A673 (cell line): Measurements from ENCODE around the gene GNPTAB. TPM values are rescaled to one million over a fixed set of nuclear protein-coding genes. Genes with fewer than 3 reads are reported as not detected.

Experiments used
- BruUV-seq: library from RNA; stranded (reverse); fragments of 400-500 nt; replicated peaks from 2 replicates; lab custom pipeline; 2021; lab: Mats Ljungman, UMichigan
- CTCF ChIA-PET: fragments of 300-600 bp; sonication (Branson Sonifier 250); formaldehyde crosslinking; loops from one replicate; lab custom pipeline; 2022; ENCODE audit warnings: antibody characterized with exemption; lab: Charles Lee
- POLR2A ChIA-PET: fragments of 300-600 bp; sonication (Branson Sonifier 250); formaldehyde crosslinking; loops from one replicate; lab custom pipeline; 2022; ENCODE audit warnings: antibody characterized with exemption; ENCODE audit not compliant: low non-redundant PET; lab: Charles Lee
- DNase-seq: peaks from one replicate; pipeline ENCODE4 v3.0.0-alpha.2; 2015; ENCODE audit warnings: low spot score
- H3K27ac ChIP-seq: fragments of 200-600 bp; sonication (generic); 2 replicates; pipeline ENCODE4 v1.5.1; 2016; ENCODE audit warnings: mixed run types, low read depth, mild to moderate bottlenecking, mixed read lengths, antibody characterized with exemption, low read length; ENCODE audit not compliant: poor library complexity, severe bottlenecking
- H3K27me3 ChIP-seq: fragments of 200-600 bp; sonication (generic); replicated peaks from 2 replicates; pipeline ENCODE4 v1.6.1; 2017; ENCODE audit warnings: mixed run types, low read depth, mild to moderate bottlenecking, mixed read lengths, antibody characterized with exemption, low read length; ENCODE audit not compliant: insufficient read depth, poor library complexity
- H3K36me3 ChIP-seq: fragments of 200-600 bp; sonication (generic); 2 replicates; pipeline ENCODE4 v1.6.1; 2016; ENCODE audit warnings: mixed run types, mild to moderate bottlenecking, mixed read lengths, antibody characterized with exemption, low read length; ENCODE audit not compliant: insufficient read depth, poor library complexity, severe bottlenecking
- H3K4me1 ChIP-seq: fragments of 200-600 bp; sonication (generic); 2 replicates; pipeline ENCODE4 v1.6.1; 2017; ENCODE audit warnings: mixed run types, mild to moderate bottlenecking, mixed read lengths, antibody characterized with exemption, low read length; ENCODE audit not compliant: insufficient read depth, poor library complexity, severe bottlenecking
- H3K4me3 ChIP-seq: fragments of 200-600 bp; sonication (generic); 2 replicates; pipeline ENCODE4 v1.5.1; 2016; ENCODE audit warnings: low read depth, mixed run types, mild to moderate bottlenecking, mixed read lengths, low read length; ENCODE audit not compliant: poor library complexity, severe bottlenecking
- H3K9me3 ChIP-seq: fragments of 200-600 bp; sonication (generic); 2 replicates; pipeline ENCODE4 v1.6.1; 2016; ENCODE audit warnings: mixed run types, low read depth, mild to moderate bottlenecking, mixed read lengths, antibody characterized with exemption, low read length; ENCODE audit not compliant: poor library complexity, severe bottlenecking
- CTCF ChIP-seq: fragments of 300-800, 200-600 bp; sonication (generic); conservative IDR thresholded peaks from 2 replicates; pipeline ENCODE4 v1.5.1; 2017; ENCODE audit warnings: low read depth, mild to moderate bottlenecking, antibody characterized with exemption, low read length, moderate library complexity, mixed read lengths
- EZH2 ChIP-seq: fragments of 200-600 bp; sonication (generic); IDR thresholded peaks from 2 replicates; pipeline ENCODE4 v1.6.1; 2017; ENCODE audit warnings: borderline replicate concordance, low read depth, mild to moderate bottlenecking, mixed read lengths, antibody characterized with exemption, low read length; ENCODE audit not compliant: poor library complexity, severe bottlenecking
- intact Hi-C: fragments of 100-400 bp; cut with micrococcal nuclease; formaldehyde crosslinking; loops from one replicate; pipeline ENCODE4 v1.10.0; 2022; ENCODE audit not compliant: unreplicated experiment
- total RNA-seq: library from RNA; stranded (reverse); gene quantifications from 2 replicates; pipeline ENCODE4 v1.2.3, GENCODE V29; 2021

The GNPTAB gene
- total RNA-seq, 1 experiment from 2014 or later: 19.9 TPM

- DNase-seq: no peak
- Histone ChIP-seq H3K36me3 (no peaks in the 10 kb centered on the region), H3K27me3 (no peaks in the 10 kb centered on the region), H3K9me3 (no peaks in the 10 kb centered on the region), H3K4me1 (no peaks in the 10 kb centered on the region), H3K27ac (no peak overlapping the region), H3K4me3 (no peak overlapping the region)
- intact Hi-C loops: no loop called here
- no TSS peak for BruUV-seq
- TF ChIP-seq CTCF (no peak), EZH2 (no peak)
- ChIA-PET POLR2A (no interaction called here), CTCF (no interaction called here)
Measured at GRCh38 chr12:101748907-101749306, 81.9 kb downstream of the GNPTAB start.

- DNase-seq: no peak
- Histone ChIP-seq H3K4me1 (no peaks in the 10 kb centered on the region), H3K27me3 (no peaks in the 10 kb centered on the region), H3K4me3 (no peak overlapping the region), H3K9me3 (no peaks in the 10 kb centered on the region), H3K36me3 (no peaks in the 10 kb centered on the region), H3K27ac (no peak overlapping the region)
- TF ChIP-seq EZH2 (no peak), CTCF (no peak)
- intact Hi-C loops: no loop called here
- no TSS peak for BruUV-seq
- ChIA-PET POLR2A (no interaction called here), CTCF (no interaction called here)
Measured at GRCh38 chr12:101747697-101748096, 83.1 kb downstream of the GNPTAB start.

GRCh38 chr12:101746661-101747060 lies 84.1 kb downstream of the GNPTAB start:
- H3K27me3 ChIP-seq: no peaks in the 10 kb centered on the region
- intact Hi-C loops: no loop called here
- peak; percentile 3 for DNase-seq
- no peak overlapping the region for H3K4me3 ChIP-seq
- no TSS peak for BruUV-seq
- H3K4me1 ChIP-seq: no peaks in the 10 kb centered on the region
- TF ChIP-seq CTCF (no peak), EZH2 (no peak)
- no peaks in the 10 kb centered on the region for H3K36me3 ChIP-seq
- CTCF ChIA-PET: interaction anchor here (0.5 kb wide), 1 partner anchor 13 kb away, joined by 9 read pairs; no protein-coding TSS in a partner anchor
- no peak overlapping the region for H3K27ac ChIP-seq
- H3K9me3 ChIP-seq: no peaks in the 10 kb centered on the region
- POLR2A ChIA-PET: no interaction called here
